Measurements from ENCODE around the gene PIK3R2. TPM values are rescaled to one million over a fixed set of nuclear protein-coding genes. Genes with fewer than 3 reads are reported as not detected.

The PIK3R2 gene
- total RNA-seq, 1 donor from 2014 or later = 24.8 TPM

- intact Hi-C loops (cut with DNase I) = no loop called here
- H3K27me3 ChIP-seq = no peaks in the 10 kb centered on the region
- peak overlapping the region; percentile 95 for H3K27ac ChIP-seq
- H3K36me3 ChIP-seq = no peaks in the 10 kb centered on the region
- H3K4me1 ChIP-seq = peaks cover 51% of the 10 kb centered on the region
- TF ChIP-seq CTCF (IDR thresholded peaks at IDR 0.05) (peak; percentile 29 to 56 (median 41)), POLR2A (IDR thresholded peaks at IDR 0.05) (no peak), POLR2AphosphoS5 (IDR thresholded peaks at IDR 0.05; ENCODE audit: insufficient read depth in 1 of 2, low read depth in 1 of 2) (no peak)
- H3K9me3 ChIP-seq = no peaks in the 10 kb centered on the region
- DNase-seq (ENCODE audit: extremely low spot score in 2 of 2) = peak in 1 of 2 donors; percentile 97
- peak overlapping the region; percentile 93 to 98 for H3K4me3 ChIP-seq
Measured at GRCh38 chr19:18152442-18152816, 534 bp upstream of the PIK3R2 start.

- no peak for TF ChIP-seq POLR2AphosphoS5 (IDR thresholded peaks at IDR 0.05; ENCODE audit: insufficient read depth in 1 of 2, low read depth in 1 of 2)
- no peak for TF ChIP-seq POLR2A (IDR thresholded peaks at IDR 0.05)
- no peak for TF ChIP-seq CTCF (IDR thresholded peaks at IDR 0.05)
- no peak for DNase-seq (ENCODE audit: extremely low spot score in 2 of 2)
- Histone ChIP-seq H3K4me3 (peak overlapping the region; percentile 93 to 98), H3K36me3 (no peaks in the 10 kb centered on the region), H3K27me3 (no peaks in the 10 kb centered on the region), H3K9me3 (no peaks in the 10 kb centered on the region), H3K27ac (peak overlapping the region; percentile 95), H3K4me1 (peaks cover 58% of the 10 kb centered on the region)
- intact Hi-C loops (cut with DNase I) = no loop called here
Measured at GRCh38 chr19:18153556-18154134, 682 bp downstream of the PIK3R2 start.

GRCh38 chr19:18155095-18156087 lies 2.4 kb downstream of the PIK3R2 start:
- Histone ChIP-seq H3K9me3 (no peaks in the 10 kb centered on the region), H3K27me3 (no peaks in the 10 kb centered on the region), H3K27ac (peak overlapping the region; percentile 76), H3K4me1 (peaks cover 64% of the 10 kb centered on the region), H3K4me3 (no peak overlapping the region), H3K36me3 (no peaks in the 10 kb centered on the region)
- no peak for TF ChIP-seq POLR2AphosphoS5 (IDR thresholded peaks at IDR 0.05; ENCODE audit: insufficient read depth in 1 of 2, low read depth in 1 of 2)
- TF ChIP-seq POLR2A (IDR thresholded peaks at IDR 0.05) = no peak
- no peak for TF ChIP-seq CTCF (IDR thresholded peaks at IDR 0.05)
- intact Hi-C loops (cut with DNase I) = no loop called here
- DNase-seq (ENCODE audit: extremely low spot score in 2 of 2) = no peak

GRCh38 chr19:18156268-18156667 lies 3.3 kb downstream of the PIK3R2 start:
- DNase-seq (ENCODE audit: extremely low spot score in 2 of 2) = no peak
- peaks cover 70% of the 10 kb centered on the region for H3K4me1 ChIP-seq
- intact Hi-C loops (cut with DNase I) = no loop called here
- no peaks in the 10 kb centered on the region for H3K27me3 ChIP-seq
- TF ChIP-seq POLR2A (IDR thresholded peaks at IDR 0.05) (no peak), CTCF (IDR thresholded peaks at IDR 0.05) (no peak), POLR2AphosphoS5 (IDR thresholded peaks at IDR 0.05; ENCODE audit: insufficient read depth in 1 of 2, low read depth in 1 of 2) (no peak)
- H3K27ac ChIP-seq = peak overlapping the region; percentile 76
- no peaks in the 10 kb centered on the region for H3K9me3 ChIP-seq
- no peaks in the 10 kb centered on the region for H3K36me3 ChIP-seq
- no peak overlapping the region for H3K4me3 ChIP-seq
